NCI-H2081 treated with DMSO at 0.1 percent for 48 hours (cell line): ENCODE data around the gene HYLS1.

Experiments used
- DNase-seq: peaks from one replicate; lab custom pipeline; 2025; lab: John Stamatoyannopoulos, UW

HYLS1 gene

GRCh38 chr11:125949271-125950177 lies 62.1 kb downstream of the HYLS1 start:
- no peak for DNase-seq

GRCh38 chr11:125950178-125950490 lies 62.7 kb downstream of the HYLS1 start:
- no peak for DNase-seq
